Stimulated activated CD4-positive, alpha-beta T cell treated with anti-CD3 and anti-CD28 coated beads, Interleukin-2, amount 100 ng/mL, for 48 hours (primary cell): Measurements from ENCODE around the gene LCN10.
"Not testable (repeated sequence)": the region's sequence is repeated elsewhere in the genome, so short reads cannot be mapped to it uniquely, and the experiment has no call there.

Experiments
- DNase-seq, 2 donors: peaks; one replicate each; pipeline ENCODE4 v3.0.0-alpha.2; 2020

LCN10 gene

DNA sequence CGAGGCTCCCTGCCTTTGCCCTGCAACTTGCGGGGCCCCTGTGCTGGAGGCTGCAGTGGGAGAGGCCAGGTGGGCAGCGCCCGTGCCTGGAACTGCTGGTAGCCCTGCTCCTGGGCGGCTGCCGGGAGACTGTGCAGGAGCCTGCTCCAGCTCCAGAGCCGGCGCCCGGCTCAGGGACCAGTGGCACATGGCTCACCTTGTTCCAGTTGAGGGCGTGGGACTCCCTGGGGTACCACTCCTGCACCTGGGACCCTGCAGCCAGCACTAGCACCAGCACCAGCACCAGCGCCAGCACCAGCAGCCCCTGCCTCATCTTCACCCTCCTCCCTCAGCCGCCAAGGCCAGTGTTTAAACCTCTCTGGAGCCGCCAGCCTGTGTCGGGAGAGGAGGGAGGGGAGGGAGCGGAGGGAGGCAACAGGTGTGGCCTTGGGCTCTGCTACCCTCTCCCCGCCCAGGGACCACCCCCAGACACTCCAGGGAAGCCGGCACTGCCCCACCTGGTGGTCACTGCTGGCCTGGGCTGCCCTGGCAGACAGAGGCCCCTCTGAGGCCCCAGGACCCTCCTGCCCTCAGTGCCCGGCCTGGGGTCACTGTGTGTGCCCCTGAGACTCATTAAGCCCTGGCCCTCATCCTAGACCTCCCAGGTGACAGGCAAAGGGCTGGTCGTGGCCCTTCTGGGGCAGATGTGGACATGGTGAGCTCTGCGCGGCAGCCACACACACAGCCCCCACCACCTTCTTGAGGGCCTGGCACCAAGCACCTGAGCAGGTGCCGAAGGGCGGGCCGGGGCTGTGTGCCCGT lies at the start of gene LCN10:
Gene LCN10, minus strand, starts transcription at position 350 of the 801 bp plus-strand sequence. Its CDS starts 37 bp downstream, at position 313.
- DNase-seq, result no peak

DNA sequence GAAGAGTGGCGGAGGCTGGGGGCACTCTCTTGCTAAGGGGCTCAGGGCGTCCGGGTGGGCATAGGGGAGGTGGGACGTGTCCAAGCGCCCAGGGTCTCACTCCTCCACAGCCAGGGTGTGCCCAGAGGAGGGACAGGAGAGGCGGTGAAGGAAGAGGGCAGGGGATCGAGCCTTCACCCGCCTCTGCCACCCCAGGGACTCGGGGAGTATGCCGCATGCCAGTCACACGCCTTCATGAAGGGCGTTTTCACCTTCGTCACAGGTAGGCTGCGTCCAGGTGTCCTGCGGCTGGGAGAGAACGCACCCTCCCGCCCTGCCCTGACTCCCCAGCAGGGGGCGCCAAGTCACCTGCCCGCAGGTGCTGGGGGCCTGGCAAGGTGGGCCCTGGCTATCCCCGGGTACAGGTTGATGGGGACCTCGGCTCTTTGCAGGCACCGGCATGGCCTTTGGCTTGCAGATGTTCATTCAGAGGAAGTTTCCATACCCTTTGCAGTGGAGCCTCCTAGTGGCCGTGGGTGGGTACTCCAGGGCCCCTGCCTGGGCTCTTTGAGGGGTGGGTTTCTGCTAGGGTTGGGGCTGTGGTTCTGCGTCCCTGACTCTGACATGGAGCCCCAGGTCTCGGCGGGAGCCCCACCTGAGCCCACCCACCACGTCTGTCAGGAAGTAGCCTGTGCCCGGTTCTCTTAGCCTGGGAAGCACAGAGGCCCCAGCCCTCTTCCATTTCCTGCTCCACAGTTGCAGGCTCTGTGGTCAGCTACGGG lies 49.0 kb upstream of the LCN10 start:
- DNase-seq, result peak; percentile 50 to 66

DNA sequence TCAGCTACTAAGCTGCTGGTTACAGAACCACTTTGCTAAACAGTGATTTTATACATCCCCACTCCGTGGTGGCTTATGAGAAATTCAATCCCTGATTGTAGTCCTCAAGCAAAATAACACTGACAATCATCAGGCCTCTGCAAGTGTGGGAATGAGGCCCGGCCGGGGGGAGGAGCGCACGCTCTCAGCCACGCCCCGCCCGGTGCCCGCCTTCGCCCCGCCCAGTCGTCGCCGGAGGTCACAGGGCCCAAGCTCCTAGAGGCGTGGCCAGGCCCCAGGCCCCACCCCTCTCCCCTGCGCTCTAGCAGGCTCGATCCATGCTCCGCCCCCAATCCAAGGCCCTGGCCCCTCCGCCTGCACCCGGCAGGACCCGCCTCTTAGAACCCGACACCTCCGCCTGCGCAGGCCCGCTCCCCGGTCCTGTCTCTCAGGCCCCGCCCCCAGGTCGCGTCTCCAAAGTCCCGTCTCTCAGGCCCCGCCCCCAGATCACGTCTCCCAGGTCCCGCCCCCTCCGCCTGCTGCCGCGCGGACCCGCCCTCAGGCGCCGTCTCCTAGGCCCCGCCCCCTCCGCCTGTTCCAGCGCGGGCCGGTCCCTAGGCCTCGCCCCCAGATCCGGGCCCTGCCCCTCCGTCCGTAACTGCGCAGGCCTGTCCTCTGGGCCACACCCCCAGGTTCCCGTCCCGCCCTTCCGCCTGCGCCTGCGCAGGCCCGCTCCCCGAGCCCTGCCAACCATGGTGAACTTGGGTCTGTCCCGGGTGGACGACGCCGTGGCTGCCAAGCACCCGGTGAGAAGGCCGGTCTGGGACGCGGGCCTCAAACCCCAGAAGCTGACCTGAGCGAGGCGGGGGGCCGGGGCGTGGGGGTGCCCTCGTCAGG lies 48.1 kb upstream of the LCN10 start, which contains the start of gene TMEM141:
Gene TMEM141, plus strand, starts transcription at position 705 of the 876 bp plus-strand sequence. Its CDS starts 27 bp downstream, at position 732.
- DNase-seq, result peak; percentile 100

DNA sequence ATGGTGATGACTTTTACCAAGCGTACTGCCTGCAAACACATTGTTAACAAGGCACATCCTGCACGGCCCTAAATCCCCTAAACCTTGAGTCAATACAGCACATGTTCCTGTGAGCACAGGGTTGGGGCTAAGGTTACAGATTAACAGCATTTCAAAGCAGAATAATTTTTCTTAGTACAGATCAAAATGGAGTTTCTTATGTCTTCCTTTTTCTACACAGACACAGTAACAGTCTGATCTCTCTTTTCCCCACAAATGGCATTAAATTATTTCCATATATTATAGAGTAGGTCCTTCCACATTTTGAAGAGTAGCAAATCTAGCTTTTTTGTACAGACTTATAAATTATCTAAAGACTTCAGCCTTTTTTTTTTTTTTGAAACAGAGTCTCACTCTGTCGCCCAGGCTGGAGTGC lies 46.8 kb upstream of the LCN10 start:
- DNase-seq, result no peak

DNA sequence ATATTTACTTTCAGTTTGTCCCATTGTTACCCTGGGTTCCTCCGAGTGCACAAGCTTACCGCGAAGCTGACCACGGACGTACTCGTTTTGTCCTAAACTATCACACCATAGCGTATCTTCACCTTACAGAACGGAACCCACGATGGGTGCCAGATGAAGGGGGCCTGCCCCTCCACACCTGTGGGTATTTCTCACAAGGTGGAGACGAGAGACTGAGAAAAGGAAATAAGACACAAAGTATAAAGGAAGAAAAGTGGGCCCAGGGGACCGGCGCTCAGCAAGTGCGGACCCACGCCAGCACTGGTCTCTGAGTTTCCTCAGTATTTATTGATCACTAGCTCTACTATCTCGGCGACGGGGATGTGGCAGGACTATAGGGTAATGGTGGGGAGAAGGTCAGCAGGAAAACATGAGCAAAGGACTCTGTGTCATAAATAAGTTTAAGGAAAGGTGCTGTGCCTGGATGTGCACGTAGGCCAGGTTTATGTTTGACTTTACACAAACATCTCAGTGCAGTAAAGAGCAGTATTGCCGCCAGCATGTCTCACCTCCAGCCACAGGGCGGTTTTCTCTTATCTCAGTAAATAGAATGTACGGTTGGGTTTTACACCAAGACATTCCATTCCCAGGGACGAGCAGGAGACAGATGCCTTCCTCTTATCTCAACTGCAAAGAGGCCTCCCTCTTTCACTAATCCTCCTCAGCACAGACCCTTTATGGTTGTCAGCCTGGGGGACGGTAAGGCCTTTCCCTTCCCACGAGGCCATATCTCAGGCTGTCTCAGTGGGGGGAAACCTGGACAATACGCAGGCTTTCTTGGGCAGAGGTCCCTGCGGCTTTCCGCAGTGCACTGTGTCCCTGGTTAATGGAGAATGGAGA lies 46.1 kb upstream of the LCN10 start:
- not testable (repeated sequence) for DNase-seq

DNA sequence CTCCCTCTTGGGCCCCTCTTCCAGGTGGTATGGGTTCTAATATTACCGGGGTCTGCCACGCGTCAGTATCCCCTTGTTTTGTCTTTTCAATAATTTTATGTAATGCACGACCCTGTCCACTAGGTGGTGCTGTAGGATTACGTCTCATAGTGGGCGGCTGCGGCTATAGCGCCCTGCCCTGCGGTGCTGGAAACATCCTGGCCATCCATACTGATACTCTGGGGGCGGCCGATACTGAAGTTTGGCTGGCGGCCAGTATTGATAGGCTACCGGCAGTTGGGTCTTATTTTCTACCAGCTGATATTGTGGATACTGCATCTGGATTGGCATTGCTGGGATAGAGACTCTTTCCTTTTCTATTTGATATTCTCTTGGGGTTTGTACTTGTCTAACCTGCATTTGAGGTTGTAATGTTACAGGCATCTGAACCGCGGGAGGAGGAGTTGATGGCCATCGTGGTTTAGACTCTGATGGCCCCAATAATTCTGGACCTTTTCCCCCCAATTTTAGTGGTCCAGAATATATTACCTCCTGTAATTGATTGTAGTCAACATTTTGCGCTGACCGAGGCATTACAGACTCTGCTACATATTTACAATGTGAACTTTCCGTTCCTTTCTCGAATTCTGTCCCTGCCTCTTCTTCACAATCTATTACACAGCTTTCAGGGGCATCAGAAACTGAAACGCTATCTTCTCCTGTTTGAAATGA lies 45.1 kb upstream of the LCN10 start:
- DNase-seq, result peak; percentile 70 to 73

DNA sequence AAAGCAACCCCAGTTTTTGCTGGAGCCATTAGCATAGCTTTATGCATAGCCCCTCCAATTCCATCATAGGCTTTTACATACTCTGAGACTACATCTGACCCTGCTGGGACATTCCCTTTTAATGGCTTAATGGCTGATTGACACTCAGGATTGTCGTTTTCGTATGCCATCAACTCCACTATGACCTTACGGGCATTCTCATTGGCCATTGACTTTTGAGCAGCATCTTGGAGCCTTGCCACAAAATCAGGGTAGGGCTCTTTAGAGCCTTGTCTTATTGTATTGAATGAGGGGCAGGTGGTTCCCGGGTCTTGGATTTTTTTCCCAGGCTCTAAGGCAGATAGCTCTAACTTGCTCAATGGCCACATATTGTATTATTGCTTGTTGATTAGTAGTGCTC lies 44.2 kb upstream of the LCN10 start:
- DNase-seq, result not testable (repeated sequence)

DNA sequence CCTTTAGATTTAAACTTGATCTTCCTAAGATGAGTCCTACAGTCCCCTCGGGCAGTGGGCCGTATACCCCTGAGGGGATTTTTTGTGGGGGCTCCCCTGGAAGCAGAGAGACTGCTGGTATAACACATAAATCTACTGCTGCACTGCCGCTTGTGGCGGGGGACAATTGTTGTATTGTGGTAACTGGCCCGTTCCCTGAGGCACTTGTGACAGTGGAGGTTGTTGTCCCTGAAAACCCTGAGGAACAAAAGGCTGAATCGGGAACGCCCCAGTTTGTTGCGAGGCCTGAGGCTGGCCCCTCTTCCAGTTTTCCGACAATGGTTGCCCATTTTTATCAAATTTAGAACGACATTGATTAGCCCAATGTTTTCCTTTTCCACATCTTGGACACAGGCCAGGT lies 43.7 kb upstream of the LCN10 start:
- no peak for DNase-seq

DNA sequence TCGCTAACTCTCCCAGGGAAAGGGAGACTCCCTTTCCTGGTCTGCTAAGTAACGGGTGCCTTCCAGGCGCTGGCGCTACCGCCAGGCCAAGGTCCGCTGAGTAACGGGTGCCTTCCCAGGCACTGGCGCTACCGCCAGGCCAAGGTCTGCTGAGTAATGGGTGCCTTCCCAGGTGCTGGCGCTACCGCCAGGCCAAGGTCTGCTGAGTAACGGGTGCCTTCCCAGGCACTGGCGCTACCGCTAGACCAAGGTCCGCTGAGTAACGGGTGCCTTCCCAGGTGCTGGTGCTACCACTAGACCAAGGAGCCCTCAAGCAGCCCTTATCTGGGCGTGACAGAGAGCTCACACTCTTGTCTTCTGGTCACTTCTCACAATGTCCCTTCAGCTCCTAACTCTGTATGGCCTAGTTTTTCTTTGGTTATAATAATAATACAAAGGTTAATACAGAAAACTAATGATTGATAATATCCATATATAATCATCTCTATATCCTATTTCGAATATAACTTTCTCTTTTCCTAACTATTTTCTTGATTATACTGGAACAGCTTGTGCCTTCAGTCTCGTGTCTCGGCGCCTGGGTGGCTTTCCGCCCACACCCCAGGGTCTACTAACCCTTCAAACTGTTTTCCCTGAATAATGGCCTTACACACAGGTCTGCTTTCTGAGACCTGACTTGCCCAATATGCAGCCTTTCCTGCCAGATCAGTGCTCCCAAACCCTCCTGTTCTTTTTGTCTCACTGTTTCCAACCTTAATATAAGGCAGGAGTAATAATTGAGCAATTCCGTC lies 43.0 kb upstream of the LCN10 start:
- not testable (repeated sequence) for DNase-seq

DNA sequence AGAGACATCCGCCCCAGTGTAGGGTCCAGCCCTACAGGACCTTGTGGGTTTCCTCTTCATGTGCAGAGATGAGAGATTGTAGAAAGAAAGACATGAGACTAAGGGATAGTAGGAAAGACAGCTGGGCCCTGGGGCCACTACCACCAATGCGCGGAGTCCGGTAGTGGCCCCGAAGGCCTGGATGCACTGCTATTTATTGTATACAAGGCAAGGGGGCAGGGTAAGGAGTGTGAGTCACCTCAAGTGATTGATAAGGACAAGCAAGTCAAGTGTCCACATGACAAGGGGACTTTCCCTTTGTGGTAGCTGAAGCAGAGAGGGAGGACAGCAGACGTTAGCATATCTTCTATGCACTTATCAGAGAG lies 42.2 kb upstream of the LCN10 start:
- DNase-seq, result no peak

DNA sequence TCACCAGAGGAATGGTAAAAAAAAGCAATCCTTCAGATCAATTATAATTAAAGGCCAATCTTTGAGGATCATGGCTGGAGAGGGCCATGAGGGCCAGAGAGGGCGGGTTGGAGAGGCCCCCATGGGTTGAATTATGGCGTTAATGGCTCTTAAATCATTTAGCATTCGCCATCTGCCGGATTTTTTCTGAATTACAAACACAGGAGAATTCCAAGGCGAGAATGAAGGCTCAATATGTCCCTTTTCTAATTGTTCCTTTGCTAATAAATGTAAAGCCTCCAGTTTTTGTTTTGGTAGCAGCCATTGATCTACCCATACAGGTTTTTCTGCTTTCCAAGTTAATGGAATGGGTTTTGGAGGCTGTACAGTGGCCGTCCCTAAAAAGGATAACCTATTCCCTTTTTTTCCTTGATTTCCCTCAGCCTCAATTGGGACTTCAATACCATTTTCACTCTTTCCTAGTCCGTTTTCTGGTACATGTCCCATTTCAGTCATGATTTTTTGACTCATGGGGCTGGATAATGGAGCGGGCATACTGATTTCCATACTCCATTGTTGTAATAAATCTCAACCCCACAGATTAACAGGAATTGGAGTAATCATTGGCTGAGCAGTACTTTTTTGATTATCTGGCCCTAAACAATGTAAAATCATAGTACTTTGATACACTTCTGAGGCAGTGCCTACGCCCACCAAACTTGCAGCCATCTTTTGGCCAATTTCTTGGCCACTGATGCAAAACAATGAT lies 41.7 kb upstream of the LCN10 start:
- no peak for DNase-seq

DNA sequence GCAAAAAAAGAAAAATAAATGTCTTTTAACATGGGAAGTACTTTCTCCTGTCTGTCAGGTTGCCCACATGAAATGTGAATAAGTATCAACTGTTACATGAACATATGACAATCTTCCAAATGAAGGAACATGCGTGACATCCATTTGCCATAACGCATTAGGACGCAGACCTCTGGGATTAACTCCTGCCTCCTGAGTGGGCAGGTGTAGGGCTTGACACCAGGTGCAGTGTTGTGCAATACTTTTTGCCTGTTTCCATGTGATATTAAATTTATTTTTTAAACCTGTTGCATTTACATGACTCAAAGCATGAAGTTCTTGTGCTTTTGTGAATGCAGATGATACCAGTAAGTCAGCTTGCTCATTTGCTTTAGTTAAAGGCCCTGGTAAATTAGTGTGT lies 39.7 kb upstream of the LCN10 start:
- no peak for DNase-seq

DNA sequence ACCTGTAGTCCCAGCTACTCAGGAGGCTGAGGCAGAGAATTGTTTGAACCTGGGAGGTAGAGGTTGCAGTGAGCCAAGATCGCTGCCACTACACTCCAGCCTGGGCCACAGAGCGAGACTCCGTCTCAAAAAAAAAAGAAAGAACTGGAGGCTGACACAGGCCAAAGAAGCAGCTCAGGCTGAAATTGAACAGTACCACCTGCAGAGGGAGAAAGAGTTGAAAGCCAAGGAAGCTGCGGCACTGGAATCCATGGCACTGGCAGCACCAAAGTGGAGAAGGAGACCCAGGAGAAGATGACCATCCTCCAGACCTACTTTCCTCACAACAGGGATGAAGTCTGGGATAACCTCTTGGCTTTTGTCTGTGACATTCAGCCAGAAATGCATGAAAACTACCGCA lies 37.1 kb upstream of the LCN10 start:
- DNase-seq, result no peak

DNA sequence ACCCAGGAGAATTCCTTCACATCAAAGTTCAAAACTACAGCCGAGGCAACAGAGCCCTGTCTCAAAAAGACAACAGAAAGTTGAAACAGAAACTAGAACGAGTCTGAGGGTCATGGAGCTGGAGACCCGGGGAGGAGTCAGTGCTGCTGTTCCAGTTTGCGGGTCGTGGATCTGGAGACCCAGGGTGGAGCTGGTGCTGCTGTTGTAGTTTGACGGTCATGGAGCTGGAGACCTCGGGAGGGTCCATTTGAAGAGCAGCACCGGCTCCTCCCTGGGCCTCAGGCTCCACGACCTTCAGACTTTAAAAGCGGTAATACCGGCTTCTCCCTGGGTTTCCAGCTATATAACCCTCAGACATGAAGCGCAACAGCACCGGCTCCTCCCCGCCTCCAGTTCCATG lies 34.6 kb upstream of the LCN10 start:
- DNase-seq, result no peak

DNA sequence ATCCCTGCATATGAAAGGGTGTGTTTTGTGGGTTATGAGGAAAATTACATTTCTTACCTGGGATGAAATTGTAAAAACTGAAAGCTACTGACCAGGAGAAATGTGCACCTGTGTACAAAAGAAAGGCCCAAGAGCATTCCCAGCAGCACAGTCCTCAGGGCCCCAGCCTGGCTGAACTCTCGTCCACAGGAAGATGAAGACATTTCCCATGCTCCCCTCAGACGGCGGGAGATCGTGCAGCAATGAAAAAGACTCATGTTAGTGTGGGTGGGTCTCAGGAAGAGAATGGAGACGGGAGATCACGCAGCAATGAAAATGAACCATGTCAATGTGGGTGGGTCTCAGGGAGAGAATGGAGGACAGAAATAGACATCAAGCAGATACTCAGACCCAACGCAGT lies 34.2 kb upstream of the LCN10 start:
- DNase-seq, result no peak

DNA sequence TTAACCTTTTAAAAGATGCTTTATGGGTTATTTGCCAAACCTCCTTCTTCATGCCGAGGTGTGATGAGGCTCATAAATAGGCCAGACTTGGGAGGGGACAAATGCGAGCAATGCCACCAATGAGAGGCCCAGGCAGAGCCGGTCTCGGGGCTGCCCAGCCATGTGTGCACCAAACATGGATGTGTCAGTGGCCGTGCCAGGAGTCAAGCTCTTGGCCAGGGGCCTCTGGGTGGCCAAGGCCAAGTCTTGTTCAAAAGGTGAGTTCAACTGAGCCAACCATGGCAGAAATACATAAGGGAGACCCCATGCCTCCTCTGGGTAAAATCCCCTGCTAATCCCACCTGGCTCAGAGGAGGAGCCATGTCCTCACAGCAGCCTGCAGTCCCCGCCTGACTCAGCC lies 32.5 kb upstream of the LCN10 start:
- DNase-seq, result no peak

DNA sequence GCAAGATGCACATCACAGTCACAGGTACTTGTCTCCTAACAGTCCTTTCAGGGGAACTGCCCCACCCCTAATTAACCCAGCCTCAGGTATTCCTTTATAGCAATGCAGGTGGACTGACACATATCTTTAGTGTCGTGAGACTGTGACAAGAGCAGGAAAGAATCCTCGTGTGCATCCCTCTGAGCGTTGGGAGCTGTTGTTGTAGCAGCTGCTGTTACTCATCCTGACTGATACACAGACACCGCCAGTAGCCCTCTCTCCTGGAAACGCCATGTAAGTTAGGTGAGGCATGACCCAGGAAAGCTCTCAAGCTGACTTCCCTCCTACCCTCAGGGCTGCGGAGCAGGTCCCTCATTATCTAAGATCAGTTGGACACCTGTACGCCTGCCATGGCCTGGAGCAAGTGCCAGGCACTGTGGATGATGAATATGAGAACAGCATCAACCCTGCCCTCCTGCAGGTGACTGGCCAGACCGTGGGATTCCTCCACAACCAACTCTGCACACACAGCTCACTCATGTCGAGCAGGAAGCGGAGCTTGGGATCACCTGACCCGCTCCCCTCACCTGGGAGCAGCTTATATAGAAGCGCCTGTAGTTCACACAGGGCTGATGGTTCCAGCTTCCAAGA lies 31.8 kb upstream of the LCN10 start:
- no peak for DNase-seq

DNA sequence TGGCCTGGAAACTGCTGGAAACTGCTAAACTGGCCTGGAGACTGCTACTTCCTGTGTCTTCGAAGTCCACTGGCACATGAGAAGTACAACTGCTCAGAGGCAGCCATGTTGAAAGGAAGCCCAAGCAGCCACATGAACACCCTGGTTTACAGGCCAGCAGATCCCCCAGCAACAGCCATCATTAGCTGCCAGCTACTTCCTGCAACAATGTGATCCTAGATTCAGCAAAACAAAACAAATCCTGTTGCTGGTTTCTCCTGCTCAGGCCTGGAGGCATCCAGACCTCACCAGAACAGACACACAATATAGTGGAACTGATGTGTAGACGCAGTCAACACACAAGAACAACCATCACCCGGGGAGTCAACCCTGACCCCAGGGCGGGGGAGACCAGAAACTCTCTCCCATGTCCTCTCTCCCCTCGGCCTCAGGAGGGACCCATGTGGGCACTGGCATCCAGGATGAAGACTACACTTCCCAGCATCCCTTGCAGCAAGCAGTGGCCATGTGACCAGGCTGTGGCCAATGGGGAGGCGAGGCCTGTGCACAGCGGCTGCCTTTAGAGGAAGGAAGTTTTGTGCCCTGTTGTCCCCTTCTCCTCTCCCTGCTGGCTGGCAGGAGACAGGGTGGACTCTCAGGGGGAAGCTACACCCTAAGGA lies 30.8 kb upstream of the LCN10 start:
- DNase-seq, result no peak

DNA sequence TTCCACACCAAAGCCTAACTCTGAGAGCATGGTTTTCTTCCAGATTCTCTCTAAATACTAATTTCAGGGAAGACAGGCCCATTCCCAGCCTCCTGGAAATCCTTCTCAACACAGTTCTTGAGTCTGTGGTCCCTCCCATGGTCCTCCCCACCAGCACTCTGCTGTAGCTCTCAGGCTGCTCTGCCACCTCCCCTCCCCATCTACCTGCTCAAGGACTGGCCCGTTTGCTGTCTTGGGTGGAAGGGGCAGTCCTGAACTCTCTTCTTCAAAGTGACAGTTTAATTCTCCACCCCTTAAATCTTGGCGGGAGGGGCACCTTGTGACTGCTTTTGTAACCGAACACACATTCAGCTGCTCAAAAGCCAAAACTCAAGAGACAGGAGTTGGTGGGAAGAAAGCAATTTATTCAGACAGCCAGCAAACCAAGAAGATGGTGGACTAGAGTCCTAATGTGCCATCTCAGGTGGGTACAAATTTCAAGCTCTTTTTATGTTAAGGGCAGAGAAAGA lies 29.2 kb upstream of the LCN10 start:
- DNase-seq, result no peak
